GM19467 (cell line): ENCODE results near the gene FHIT.

Experiments used
- ATAC-seq: cut with Tn5 transposase; IDR thresholded peaks from one replicate; pipeline ENCODE4 v1.9.1; 2021; ENCODE audit warnings: mild to moderate bottlenecking, moderate library complexity; ENCODE audit not compliant: unreplicated experiment

FHIT gene

DNA sequence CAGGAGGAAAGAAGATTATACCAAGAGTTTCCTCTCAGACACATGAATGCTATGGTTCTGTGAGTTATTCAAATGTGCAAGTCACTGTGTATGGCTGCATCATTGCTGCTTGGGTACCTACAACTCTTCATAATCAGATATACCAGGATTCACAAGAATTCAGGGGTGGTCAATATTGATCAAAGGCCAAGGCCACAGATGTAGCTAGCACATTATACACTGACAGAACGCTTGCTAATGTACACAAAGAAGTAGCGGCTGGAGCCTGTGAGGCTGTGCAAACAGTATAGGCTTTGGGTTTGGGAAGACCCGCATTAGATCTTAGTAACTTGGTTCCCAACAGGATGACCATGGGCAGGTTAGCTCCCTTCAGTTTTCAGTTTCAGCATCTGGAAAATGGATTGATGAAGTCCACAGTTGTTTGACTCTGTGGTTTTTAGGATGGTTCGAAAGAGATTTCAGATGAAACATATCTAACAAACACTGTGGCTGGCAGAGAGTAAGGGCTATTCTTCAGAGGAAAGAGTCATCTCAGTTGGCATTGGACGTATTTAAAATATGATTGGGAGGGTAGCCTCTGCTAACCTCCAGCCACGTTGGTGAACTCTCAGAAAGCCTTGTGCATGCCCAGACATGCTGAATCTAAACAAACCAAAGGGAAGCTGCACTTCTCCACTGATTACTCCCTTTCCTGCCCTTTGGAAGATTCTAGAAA lies 1452.7 kb downstream of the FHIT start:
- ATAC-seq = no peak

- no peak for ATAC-seq
Measured at GRCh38 chr3:59797533-59797932, 1453.7 kb downstream of the FHIT start.

- no peak for ATAC-seq
Measured at GRCh38 chr3:59796456-59796855, 1454.8 kb downstream of the FHIT start.

DNA sequence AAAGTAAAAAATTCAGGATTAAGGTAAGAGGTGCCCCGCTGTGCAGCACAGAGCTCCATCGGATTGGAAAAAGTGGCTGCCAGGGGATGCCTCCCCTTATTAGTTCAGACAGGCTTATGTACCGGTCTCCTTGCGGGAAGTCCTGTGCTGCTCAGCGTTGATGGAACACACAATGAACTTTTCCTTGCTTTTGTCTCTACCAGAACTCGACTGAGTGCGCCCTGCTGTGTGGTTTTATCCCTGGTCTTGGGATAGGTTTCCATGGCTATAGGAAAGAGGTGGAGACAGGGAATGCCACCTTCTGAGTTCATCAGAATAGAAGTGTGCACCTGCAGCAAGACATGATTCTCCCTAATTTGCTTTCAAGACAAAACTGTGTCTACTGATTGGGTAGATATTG lies 1455.5 kb downstream of the FHIT start:
- no peak for ATAC-seq

DNA sequence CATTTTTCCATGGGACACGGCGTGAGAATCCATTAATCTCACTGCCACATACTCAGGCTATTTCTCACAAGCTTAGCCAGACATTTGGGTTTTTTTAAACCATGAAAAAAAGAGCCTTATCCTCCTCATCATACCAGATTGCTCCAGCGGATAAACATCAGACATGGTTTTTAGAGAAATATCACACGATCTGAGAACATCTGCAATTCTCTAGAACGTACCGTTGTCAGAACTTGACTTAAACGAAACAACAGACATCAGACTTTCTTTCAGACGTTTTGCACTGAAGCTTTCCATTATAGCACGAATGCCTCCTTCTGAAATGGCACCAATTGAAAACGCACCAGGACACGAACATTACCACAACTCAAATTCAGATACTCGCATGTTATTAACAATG lies 1457.3 kb downstream of the FHIT start:
- ATAC-seq = no peak

DNA sequence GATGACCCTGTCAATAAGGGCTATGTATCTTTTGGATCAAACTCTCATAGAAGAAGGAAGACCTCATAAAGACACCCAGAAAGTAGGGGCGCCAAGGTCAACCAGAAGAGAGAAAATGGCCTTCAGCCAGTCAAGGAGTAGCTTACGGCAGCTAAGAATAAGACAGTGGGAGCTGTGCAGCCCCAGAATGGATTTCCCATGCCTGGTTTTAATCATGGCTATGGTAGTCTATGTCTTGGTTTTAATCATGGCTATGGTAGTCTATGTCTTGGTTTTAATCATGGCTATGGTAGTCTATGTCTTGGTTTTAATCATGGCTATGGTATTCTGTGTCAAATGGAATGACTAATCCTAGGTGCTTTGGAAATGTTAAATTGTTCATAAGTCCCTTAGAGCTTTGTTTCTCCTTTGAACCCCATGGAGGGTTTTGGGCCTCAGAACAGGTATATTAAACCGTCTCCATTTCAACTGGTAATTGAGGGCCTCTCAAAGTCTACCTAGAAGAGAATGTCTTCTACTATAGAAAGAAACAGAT lies 1459.4 kb downstream of the FHIT start:
- no peak for ATAC-seq

DNA sequence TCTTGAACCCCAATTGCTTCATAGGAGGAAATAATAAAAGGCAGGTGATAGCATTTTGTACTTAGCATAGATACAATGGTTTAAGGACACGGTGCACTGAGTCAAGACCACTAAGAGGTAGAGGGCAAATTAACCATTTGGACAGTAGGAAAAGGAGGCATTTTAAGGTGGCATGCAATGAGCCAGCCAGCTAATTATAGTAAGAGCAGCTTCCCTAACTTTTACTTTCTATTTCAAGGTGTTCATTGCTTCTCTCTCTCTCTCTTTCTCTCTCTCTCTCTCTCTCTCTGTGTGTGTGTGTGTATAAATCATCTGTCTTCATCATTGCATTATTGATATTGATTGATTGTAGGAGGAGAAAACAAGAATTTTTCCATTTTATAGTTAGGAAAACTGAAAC lies 1461.0 kb downstream of the FHIT start:
- no peak for ATAC-seq

- no peak for ATAC-seq
Measured at GRCh38 chr3:59788801-59789200, 1462.5 kb downstream of the FHIT start.

DNA sequence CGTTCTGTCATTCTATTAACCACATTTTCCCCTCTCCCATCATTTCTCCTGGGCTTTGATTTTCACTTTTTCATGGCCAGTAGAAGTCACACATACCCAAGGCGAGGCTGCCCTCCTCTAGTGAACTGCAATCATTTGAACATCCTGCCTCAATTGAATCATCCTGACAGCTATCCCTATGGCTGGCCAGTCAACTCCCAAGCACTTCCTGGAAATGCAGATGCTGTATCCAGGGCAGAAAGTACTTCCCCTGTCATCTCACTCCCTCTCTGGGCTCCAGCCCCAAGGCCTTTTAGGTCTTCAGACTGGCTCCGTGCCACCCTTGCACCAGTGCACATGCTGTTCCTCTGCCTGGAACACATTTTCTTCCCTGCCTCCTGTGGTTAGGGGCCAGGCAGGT lies 1463.1 kb downstream of the FHIT start:
- no peak for ATAC-seq

DNA sequence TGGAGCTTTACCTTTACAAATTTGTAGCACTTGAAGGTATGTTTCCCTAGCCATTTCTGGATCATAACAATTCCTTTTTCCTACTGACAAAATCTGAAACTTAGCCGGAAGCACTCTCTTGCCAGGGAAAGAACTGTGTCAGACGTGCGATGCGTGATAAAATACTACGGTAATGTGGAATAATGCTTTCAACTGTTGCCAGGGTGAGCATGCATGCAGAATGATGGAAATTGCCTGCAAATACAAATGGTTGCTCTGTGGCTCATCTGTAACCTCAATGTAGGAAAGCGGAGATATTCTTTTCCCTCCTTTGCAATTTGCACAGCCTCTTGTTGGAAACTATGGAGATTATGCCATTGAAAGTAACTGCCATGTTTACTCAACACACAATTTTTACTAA lies 1464.9 kb downstream of the FHIT start:
- no peak for ATAC-seq

- ATAC-seq = no peak
Measured at GRCh38 chr3:59784164-59784563, 1467.1 kb downstream of the FHIT start.

DNA sequence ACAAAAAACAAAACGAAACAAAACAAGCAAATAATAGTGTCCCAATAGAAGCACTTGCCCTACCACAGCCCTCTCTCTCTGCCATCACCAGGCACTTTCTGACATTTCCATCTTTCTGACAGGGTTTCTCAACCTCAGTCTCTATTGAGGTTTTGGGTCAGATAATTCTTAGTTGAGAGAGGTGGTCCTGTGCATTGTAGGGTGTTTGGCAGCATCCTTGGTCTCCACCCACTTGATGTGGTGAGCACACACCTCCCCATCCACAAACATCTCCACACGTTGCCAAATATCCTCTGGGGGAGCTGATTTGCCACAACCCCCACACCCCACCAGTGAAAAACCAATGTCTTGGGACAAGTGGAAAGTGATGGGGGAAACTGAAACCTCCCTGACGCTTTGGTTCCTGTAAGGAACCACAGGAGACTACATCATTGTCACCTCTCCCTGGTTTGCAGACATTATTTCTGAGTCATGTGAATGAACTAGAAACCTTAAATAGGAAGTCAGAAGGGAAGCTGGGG lies 1467.7 kb downstream of the FHIT start:
- ATAC-seq = no peak

- ATAC-seq = no peak
Measured at GRCh38 chr3:59782664-59783063, 1468.6 kb downstream of the FHIT start.

DNA sequence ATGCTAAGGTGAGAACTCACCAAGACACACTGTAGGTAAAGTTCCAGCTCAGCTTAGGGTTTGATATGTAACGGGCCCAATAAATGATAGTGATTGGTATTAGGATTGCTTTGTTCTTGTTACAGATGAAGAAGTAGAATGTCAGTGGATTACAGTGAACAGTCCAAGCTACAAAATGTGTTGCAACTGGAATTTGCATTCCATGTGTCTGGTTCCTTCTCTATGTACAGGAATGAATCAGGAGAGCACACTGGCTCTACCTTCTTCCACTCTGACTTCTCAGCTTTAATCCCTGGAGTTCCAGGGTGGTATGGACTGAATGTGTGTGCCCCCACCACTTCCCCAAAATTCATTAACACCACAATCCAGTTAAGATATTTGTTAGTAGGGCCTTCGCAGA lies 1471.0 kb downstream of the FHIT start:
- ATAC-seq = no peak

DNA sequence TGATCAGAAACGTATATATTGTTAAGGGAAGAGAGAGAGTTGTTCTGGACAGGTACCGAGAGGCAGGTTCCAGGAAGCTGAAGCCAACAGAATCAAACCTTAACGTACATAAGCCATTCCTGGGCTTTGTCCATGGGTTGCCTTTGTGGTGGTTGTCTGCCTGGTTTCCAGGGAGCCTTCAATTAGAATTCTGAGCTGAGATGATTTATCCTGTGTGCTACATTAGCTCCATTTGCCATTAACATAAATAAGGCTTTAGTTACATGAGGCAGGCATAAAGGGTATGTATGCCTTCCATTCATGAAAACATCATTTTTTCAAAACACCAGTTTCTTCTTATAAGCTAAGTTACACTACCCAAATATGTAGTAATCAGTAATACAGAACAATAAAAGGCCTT lies 1472.0 kb downstream of the FHIT start:
- no peak for ATAC-seq

GRCh38 chr3:59777667-59778077 lies 1473.6 kb downstream of the FHIT start:
- no peak for ATAC-seq

GRCh38 chr3:59777066-59777465 lies 1474.2 kb downstream of the FHIT start:
- ATAC-seq = no peak

DNA sequence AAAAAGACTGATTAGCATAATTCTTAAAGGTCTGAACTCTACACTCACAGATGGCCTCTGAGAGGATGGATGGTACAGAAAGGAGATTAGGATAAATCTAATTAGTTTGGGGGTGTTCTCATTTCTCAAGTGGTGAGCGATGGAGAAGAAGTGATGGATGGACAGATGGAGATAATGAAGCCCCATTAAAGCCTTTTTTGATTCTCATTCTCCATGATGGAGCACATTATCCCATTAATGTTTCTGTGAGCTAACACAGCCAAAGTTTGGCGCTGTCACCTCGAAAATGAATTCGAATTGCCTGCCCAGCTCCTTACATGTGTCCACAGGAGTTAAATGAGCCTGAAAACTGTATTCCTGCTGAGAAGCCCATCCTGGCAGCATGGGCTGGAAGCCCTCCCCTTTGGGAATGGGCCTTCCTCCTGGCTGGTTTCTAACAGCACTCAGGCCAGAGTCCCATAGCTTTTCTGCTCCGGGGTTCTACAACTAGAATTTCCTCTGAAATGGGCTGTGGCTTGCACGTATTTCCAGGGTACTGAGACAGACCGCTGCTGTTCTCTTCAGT lies 1475.4 kb downstream of the FHIT start:
- no peak for ATAC-seq

DNA sequence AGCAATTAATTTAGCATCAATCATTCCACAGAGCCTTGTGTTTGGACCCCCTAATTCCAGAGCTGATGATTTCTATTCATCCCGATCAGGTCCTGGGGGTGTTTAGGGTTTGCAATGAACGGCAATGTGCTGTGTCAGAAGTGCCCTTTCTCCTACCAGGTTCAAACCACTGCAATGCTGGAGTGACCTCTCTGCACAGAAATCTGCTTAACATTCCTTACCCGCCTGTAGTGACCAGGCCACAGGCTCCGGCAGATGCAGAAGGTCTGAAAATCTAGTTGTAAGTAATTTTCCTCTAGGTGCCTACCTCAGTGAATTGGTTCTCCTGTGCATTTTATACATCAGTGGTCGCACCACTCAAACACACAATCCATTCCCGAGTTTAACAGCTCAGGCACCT lies 1476.1 kb downstream of the FHIT start:
- ATAC-seq = no peak

- no peak for ATAC-seq
Measured at GRCh38 chr3:59774634-59775033, 1476.6 kb downstream of the FHIT start.

DNA sequence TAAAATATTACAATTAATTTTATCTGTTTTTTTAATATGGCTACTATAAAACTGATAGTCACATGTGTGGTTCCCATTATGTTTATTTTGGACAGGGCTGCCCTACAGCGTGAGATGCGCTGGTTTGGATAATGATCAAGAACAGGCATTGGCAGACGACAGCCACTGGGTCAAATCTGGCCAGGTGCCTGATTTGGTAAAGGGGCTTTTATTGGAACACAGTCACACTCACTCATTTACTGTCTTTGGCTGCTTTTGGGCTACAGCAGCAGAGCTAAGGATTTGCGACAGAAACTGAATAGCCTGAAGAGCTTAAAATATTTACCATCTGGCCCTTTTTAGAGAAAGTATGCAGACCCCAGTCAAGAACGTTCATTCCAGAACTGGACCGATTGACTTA lies 1477.3 kb downstream of the FHIT start:
- ATAC-seq = no peak
